Measurements from ENCODE around the gene FCGBP.
"Not testable (repeated sequence)": the region's sequence is repeated elsewhere in the genome, so short reads cannot be mapped to it uniquely, and the experiment has no call there.

FCGBP gene

DNA sequence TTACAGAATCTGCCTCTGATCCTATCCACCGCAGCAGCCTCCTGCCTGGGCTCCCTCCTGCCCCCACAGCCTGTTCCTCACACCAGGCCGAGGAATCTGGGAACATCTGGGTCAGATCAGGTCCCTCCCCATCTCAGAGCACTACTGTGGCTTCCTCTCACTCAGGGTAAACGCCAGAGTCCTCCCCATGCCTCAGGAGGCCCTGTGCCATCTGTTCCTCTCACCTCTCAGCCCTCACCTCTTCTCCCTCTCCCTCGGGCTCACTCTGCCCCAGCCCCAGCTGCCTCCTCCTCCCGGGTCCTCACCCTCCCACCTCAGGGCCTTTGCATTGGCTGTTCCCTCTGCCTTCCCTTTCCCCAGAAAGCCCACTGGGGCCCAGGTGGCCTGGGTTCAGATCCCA, 18.2 kb downstream of the FCGBP start:
- DNase-seq: no peak

DNA sequence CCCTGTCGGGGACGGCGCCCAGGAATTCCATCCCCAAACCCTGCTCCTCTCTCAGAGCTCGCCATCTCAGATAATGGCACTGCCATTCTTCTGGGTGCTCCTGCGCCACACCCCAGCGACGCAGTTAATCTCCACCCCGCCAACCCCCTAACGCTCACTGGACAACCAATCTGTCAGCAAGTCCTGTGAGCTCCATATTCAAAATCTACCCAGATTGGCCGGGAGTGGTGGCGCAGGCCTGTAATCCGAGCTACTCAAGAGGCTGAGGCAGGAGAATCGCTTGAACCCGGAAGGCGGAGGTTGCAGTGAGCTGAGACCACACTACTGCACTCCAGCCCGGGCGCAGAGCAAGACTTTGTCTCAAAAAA, 18.6 kb downstream of the FCGBP start:
- DNase-seq: no peak

DNA sequence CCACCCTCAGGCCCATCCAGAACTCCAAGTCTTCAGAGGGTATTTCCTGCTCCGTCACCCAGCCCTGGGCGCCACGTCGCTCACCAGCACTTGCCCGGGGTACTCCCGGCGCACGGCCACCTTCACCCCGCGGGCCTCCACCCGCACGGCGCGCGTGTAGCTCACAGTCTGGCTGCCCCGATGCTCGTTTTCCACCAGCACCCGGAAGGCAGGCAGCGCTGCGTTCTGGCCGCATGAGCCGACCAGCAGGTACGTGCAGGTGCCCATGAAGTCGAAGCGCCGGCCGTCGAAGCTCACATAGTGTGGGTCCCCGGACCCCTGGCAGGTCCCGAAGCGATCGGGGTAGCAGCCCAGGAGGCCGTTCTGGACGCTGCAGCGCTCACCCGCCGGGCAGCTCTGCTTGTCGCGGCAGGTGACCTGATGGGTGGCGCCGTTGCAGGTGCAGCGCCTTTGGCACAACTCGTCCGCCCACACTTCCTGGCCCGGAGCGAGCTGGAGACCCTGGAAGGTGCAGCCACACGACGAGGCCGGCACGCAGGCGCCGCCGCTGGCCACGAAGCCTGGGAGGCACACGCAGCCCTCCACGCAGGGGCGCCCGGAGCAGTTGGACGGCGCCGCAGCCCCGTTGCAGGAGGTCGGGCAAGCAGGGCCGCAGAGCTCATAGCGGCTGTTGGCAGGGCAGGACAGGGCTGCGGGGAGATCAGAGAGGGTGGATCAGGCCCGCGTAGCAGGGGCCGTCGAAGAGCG, 19.2 kb downstream of the FCGBP start:
- DNase-seq: no peak

DNA sequence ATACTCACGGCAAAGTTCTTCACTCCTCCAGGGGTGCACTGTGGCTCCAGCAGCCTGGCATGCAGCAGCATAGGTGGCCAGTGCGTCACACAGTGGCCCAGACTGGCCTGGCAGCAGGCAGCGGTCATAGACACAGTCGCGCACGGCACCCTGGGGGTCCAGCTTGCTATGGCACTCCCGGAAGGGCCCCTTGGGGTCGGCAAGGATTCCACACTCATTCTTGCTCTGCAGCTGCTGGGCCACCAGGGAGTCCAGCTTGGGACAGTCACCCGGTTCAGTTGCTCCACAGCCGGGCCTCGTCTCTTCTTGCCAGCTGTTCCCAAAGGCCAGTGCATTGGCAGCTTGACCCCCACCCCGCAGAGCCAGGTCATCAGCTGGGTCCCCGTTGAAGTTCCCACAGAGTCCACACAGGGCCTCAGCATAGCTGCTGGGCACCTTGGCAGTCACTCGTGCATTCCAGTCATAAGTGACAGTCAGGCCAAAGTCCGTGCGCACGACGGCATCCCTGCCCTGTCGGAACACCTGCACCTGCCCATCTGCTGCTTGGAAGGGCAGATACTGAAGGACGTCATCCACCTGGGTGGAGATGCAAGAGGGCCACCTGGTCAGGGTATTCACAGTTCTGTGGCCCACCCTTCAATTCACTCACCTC, 20.6 kb downstream of the FCGBP start:
- DNase-seq: no peak

DNA sequence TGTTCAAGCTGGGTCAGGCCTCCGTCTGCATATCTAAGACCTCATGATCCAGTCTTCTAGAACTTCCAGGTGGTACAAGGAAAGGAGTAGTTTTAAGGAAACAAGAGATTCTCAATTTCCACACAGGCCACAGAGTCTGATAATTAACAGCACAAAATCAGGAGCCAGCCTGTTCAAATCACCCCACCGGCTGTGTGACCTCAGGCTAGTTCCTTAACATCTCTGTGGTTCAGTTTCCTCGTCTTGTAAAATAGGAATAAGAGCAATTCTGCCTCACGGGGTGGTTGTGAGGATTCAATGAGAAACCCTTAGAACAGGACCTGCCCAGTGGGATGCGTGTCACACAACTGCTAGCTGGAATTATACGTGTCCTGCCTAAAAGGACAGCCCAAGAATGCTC, 25.6 kb downstream of the FCGBP start:
- DNase-seq: no peak

DNA sequence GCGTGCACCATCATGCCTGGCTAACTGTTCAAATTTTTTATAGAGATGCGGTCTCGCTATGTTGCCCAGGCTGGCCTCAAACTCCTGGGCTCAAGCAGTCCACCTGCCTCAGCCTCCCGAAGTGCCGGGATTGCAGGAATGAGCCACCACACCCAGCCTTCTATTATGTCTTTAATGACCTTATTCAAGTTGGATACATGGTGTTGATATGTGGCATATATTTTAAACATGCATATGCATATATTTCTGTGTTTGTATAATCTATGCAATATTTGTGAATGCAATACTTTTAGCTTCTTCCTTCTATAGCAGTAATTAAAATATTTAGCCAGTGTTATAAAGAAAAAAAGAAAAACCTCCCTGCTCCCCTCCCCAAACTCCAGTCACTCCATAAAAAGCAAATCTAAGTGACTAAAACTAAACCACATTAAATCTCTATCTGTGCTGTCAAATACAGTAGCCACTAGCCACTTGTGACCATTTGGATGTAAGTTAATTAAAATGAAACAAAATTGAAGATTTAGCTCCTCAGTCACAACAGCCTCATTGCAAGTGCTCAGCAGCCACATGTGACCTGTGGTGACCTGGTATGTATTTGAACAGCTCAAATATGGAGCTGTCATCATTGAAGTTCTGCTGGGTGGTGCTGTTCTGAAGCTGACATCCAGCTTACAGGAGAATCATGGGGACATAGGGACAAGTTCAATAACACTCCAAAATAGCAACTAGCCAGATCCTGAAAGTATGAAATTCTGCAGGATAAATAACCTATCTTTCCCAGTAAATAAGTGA, 27.4 kb downstream of the FCGBP start:
- no peak for DNase-seq

DNA sequence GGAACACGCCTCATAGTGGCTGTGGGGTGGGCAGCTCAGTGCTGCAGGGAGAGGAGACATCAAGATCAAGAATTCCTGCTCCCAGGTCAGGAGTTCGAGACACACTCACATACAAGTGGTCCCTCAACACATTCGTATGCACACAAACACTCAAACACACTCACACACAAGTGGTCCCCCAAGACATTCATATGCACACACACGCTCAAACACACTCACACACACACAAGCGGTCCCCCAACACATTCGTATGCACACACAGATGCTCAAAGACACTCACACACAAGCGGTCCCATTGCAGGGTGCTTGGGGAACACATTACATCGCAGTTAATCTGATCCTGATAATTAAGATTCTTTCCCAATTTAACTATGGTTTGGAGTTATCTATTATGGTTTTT, 28.2 kb downstream of the FCGBP start:
- DNase-seq: no peak

DNA sequence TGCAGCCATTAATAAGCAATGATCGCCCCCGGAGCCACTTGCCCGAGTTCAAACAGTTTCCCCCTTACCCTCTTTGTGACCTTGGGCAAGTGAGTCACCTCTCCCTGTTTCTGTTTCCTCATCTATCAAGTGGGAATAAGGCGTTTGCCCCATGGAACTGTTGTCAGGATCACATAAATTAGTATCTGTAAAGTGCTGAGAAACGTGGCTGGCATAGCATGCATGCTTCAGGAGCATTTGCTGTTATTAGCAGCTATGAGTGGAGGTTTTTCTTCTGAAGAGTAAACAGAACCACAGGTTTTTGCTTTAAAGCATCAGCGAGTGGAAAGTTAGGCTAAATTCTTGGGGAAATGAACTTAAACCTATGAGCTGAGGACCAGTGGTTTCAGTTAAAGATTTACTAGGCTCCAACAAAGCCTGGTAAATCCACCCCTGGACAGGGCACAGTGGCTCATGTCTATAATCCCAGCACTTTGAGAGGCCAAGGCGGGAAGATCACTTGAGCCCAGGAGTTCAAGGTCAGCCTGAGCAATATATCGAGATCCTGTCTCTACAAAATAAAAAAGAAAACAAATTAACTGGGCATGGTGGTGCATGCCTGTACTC, 30.8 kb downstream of the FCGBP start:
- DNase-seq: not testable (repeated sequence)

DNA sequence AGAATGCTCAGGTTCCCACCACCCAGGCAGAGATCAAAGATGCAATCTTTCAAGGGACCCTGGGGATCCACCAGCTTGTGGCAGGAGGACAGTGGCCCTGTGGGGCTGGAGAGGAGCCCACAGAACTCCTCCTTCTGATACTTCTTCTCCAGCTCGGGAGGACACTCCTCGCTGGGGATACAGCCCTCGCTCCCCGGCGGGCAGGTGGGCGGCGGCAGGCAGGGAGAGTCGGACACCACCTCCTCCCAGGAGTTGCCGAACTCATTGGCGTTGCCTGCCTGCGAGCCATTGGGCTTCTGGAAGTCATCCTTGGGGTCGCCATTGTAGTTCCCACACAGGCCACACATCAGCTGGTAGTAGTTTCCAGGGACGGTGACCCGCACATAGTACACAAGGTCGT, 32.1 kb downstream of the FCGBP start:
- DNase-seq: not testable (repeated sequence)

DNA sequence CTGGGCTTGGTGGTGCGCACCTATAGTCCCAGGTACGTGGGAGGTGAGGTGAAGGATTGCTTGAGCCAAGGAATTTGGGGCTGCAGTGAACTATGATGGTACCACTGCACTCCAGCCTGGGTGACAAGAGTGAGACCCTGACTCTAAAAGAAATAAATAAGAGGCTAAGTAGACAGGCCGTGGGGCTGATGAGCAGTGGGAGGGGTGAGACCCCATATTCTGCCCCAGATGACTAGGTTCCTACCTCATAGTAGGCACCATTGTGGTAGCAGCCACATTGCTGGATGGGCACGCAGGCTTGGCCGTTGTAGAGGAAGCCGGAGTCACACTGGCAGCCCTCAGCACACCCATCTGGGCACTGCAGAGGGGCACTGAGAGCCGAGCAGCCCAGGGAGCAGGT, 32.8 kb downstream of the FCGBP start:
- DNase-seq: not testable (repeated sequence)

DNA sequence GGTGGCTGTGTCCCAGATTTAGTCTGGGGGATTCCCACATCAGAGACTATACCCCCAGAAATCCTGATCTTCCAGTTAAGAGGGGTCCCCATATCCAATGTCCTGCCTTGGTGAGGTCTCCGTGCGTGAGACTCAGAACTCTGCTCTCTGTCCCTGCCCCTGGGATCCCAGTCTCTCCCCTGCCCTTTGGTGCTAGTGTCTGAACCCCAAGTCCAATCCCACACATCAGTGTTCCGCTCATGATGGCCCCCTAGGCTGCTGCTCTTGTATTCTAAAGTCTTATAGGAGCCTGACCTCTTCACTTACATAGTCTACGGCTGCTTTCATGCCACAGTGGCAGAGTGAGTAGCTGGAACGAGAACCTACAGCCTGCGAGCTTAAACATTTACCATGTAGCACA, 35.6 kb downstream of the FCGBP start:
- DNase-seq: not testable (repeated sequence)

DNA sequence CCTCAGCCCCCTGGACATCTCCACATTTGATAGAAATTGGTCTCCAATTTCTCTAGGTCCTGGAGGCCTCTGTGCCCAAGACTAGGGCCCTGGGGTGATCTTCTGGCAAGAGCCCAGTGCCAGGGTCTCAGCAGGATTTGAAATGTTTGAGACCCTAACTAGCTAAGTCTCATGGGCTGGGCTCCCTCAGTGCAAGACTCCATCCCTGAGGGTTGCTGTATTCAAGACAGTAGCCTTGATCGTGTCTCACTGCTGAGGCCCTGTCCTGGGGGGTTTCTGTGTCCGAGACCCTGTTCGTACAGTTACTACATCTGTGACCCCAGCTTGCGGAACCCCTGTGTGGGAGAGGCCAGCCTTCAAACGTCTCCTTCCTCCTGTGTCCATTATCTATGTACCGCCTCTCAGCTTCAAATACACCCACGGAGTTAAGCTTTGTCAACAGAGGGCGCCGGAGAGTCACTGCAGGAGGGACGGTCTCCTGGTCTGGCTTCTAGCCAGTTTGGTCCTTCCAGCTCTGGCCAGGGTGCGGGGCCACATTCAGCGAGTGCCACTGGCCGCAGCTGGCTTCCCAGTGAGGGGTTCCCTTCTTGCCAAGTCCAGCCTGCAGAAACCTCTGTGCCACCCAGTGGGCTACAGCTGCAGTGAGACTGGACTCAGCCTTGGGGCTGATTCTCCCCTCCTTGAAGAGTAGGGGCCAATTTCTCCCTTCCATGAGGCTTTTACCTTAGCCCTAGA, 36.8 kb downstream of the FCGBP start:
- DNase-seq: not testable (repeated sequence)

DNA sequence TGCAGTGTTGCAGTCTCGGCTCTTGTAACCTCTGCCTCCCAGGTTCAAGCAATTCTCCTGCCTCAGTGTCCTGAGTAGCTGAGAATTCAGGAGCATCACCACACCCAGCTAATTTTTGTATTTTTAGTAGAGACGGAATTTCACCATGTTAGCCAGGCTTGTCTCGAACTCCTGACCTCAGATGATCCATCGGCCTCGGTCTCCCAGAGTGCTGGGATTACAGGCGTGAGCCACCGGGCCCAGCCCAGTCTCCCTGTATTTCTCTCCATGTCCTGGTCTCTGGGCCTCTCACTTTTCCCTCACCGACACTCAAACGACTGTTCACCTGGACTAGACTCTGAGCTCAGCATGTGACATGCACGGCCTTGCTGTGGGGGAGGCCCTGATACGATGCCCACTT, 39.3 kb downstream of the FCGBP start:
- not testable (repeated sequence) for DNase-seq

DNA sequence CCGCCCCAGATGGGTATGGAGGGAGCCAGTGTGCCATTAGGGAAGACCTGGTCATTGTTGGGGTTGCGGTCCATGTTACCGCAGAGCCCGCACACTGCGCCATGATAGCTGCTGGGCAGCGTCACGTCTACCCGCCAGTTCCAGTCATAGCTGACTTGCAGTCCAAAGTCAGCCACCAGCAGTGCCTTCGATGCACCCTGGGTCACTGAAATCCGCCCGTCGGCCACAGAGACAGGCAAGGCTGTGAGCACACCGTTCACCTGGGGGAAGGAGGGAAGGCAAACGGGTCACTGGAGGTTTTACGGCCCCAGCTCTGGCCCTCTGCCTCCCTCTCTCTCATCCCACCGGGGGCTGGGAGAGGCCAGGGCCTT, 40.2 kb downstream of the FCGBP start:
- not testable (repeated sequence) for DNase-seq

DNA sequence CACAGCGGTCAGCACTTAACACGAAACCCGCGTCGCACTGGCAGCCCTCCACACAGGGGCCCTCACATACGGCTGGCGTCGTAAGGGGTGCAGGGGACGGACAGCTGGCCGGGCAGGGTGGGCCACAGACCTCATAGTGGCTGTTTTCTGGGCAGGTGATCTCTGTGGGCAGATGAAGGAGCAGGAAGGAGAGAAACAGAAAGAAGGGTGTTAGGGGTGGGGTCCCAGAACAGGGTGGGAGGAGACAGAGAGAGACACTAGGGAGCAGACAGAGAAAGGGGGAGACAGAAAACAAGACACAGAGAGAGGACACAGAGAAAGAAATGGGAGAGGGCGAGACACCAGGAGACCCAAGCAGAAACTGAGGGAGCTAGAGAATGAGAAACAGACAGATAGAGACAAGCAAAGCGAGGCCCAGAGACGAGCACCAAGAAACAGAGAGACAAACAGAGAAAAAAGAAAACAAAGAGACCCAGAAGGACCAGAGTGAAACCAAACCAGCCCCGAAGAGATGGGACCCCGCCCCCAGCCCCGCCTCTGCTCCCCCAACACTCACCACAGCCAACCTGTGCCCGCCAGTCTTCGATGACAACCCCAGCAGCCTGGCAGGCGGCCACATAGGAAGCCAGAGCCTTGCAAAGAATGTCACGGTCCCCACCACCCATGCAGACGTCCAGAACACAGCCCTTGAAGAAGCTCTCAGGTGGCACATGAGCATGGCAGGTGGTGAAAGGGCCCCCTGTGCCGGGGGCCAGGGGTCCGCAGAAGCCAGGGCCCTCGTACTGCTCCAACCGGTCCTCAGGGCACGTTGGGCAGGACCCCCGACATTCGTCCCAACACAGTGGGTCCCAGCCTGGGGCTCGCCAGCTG, 40.8 kb downstream of the FCGBP start:
- not testable (repeated sequence) for DNase-seq

DNA sequence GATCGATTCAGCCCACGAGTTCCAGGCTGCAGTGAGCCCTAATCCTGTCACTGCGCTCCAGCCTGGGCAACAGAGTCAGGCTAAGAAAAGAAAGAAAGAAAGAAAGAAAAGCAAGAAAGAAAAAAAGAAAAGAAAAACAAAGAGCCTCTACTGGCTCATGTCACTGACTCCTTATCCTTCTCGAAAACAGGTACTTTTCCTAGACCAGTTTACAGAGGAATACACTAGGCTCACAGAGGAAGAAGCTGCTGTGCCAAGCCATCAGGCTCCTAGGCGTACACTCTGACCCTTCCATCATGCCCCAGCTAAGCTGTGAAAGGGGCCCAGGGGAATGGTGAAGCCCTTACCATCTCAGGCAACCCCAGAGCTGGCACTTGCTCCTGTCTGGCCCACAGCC, 41.9 kb downstream of the FCGBP start:
- not testable (repeated sequence) for DNase-seq

DNA sequence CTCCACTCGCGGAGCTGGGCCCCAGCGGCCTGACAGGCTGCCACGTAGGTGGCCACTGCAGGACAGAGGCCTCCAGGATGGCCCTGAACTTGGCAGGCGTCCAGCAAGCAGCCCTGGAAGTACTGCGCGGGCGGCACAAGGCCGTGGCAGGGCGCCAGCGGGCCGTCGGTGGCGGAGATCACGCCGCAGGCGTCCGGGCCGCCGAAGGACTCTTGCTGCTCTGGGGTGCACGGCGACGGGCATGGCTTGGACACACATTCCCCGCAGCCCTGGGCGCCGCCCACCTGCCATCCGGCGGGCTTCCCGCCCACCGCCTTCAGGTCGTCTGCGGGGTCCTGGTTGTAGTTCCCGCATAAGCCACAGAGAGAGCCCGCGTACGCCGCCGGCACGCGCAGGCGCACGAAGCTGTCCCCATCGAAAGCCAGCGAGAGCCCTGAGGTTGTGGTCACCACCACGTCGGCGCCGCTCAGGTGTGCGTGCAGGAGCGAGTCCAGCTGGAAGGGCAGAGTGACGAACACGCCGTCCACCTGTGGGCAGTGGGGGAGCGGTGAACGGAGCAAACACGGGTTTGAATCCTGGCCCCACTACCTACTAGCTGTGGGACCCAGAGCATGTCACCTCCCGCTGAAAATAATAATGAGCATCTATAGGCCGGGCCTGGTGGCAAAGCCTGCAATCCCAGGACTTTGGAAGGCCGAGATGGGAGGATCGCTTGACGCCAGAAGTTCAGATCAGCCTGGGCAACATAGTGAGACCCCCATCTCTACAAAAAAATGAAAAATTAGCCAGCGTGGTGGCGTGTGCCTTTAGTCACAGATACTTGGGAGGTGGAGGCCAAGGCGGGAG, 42.6 kb downstream of the FCGBP start:
- not testable (repeated sequence) for DNase-seq

DNA sequence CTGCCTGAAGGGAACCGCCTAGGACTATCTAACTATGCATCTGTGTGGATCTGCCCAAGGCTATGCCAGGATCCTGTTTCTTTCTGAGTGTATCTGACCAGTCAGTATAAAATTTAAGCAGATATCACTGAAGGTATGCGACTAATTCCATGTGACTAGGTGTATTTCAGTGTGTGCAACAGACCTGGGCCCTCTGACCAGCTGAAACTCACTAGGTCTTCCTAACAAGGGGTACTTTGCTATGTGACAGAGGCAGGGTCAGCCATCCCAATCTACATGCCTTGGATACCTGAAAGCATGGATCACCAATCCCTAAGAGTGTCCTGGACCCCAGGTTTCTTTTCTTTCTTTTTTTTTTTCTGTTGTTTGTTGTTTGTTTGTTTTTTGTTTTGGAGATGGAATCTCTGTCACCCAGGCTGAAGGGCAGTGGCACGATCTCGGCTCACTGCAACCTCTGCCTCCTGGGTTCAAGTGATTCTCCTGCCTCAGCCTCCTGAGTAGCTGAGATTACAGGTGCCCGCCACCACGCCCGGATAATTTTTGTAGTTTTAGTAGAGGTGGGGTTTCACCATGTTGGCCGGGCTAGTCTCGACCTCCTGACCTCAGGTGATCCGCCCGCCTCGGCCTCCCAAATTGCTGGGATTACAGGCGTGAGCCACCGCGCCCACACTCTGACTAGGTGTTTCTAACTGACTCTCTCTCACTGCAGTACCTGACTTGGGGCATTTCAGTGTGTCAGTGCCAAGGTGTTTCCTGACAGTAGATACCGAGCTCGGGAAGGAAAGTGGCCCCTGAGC, 43.5 kb downstream of the FCGBP start:
- DNase-seq: no peak

DNA sequence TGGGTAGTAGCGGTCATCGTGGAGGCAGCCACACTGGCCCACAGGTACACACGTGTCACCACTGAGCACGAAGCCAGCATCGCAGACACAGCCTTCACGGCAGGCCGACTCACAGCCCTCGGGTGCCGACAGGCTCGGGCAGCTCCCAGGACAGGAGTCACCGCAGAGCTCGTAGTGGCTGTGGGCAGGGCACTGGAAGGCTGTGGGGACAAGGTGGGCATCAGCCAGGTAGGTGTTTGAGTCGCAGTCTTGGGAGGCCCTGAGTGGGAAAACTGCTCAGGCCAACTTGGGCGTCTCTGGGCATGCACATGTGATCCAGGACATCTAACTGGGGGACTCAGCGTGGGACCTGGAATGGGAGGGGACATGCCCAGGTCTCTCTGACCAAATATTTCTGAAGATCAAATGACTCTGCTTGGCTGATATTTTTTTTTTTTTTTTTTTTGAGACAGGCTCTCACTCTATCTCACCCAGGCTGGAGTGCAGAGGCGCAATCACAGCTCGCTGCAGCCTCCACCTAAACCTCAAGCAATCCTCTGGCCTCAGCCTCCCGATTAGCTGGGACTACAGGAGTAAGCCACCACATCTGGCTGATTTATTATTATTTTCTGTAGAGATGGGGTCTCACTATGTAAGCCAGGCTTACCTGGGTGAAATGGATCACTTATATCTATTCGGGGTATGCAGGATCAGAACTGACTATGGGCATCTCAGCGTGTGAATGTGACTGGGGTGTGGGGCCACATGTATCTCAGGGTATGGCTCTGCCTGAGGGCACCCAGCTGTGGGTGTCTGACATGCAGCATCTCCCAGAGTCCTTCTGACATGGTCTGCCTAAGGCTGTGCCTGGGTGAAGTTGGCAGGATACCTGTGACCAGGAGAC, 44.3 kb downstream of the FCGBP start:
- DNase-seq: not testable (repeated sequence)
